GM18951 (cell line): Measurements from ENCODE around the gene KIAA2012.
"Not testable (repeated sequence)": the region's sequence is repeated elsewhere in the genome, so short reads cannot be mapped to it uniquely, and the experiment has no call there.

Experiments
- POLR2A ChIP-seq: IDR thresholded peaks from 4 replicates; pipeline ENCODE4 v1.6.1; 2011; ENCODE audit warnings: mild to moderate bottlenecking; ENCODE audit not compliant: insufficient read length, insufficient read depth; ENCODE audit errors: extremely low read depth
- in situ Hi-C: fragments of 300-500 bp; cut with MboI; formaldehyde crosslinking; loops from one replicate; pipeline ENCODE4 v1.12.0; 2022; ENCODE audit warnings: low sequenced_read_pairs, mixed read lengths, inconsistent platforms; ENCODE audit not compliant: unreplicated experiment

The KIAA2012 gene

GRCh38 chr2:202194418-202194817 lies 121.4 kb downstream of the KIAA2012 start:
- in situ Hi-C loops = loop anchor here (25.0 kb wide), 1 partner anchor 332 kb away; no protein-coding TSS in a partner anchor
- no peak for TF ChIP-seq POLR2A

- in situ Hi-C loops = loop anchor here (25.0 kb wide), 1 partner anchor 334 kb away; no protein-coding TSS in a partner anchor
- TF ChIP-seq POLR2A = no peak
These were observed 123.7 kb downstream of the KIAA2012 start for GRCh38 chr2:202196727-202197126.

GRCh38 chr2:202201220-202202160 lies 128.4 kb downstream of the KIAA2012 start:
- TF ChIP-seq POLR2A = no peak
- in situ Hi-C loops = no loop called here

GRCh38 chr2:202203348-202203747 lies 130.3 kb downstream of the KIAA2012 start:
- in situ Hi-C loops = no loop called here
- no peak for TF ChIP-seq POLR2A

- in situ Hi-C loops = no loop called here
- no peak for TF ChIP-seq POLR2A
These were observed 131.8 kb downstream of the KIAA2012 start for GRCh38 chr2:202204855-202205254.

GRCh38 chr2:202208526-202208925 lies 135.5 kb downstream of the KIAA2012 start:
- in situ Hi-C loops = no loop called here

GRCh38 chr2:202215179-202215578 lies 142.1 kb downstream of the KIAA2012 start:
- in situ Hi-C loops = no loop called here
- no peak for TF ChIP-seq POLR2A

More at GRCh38 chr2:202208526-202208925, 135.5 kb downstream of the KIAA2012 start:
- TF ChIP-seq POLR2A = no peak

GRCh38 chr2:202221873-202222272 lies 148.8 kb downstream of the KIAA2012 start:
- in situ Hi-C loops = no loop called here
- no peak for TF ChIP-seq POLR2A

- in situ Hi-C loops = no loop called here
These were observed 164.8 kb downstream of the KIAA2012 start for GRCh38 chr2:202237787-202238233.

GRCh38 chr2:202238234-202239197 lies 165.5 kb downstream of the KIAA2012 start, which contains the start of gene SUMO1:
SUMO1 (minus strand) TSS chr2:202238597; CDS start chr2:202238451, 146 bp downstream.
- TF ChIP-seq POLR2A = peak; percentile 75
- in situ Hi-C loops = no loop called here

More at GRCh38 chr2:202237787-202238233, 164.8 kb downstream of the KIAA2012 start:
- no peak for TF ChIP-seq POLR2A

- in situ Hi-C loops = not testable (repeated sequence)
These were observed 174.7 kb downstream of the KIAA2012 start for GRCh38 chr2:202247710-202248109.

GRCh38 chr2:202249521-202250253 lies 176.6 kb downstream of the KIAA2012 start:
- in situ Hi-C loops = no loop called here

More at GRCh38 chr2:202249521-202250253, 176.6 kb downstream of the KIAA2012 start:
- no peak for TF ChIP-seq POLR2A
